Upper lobe of right lung (tissue), 1 donor: Measurements from ENCODE around the gene TMEM132E. TPM values are rescaled to one million over a fixed set of nuclear protein-coding genes. Genes with fewer than 3 reads are reported as not detected.

Source experiments
- ATAC-seq: fragments of 200-7000 bp; cut with Tn5 transposase; one replicate; pipeline ENCODE4 v1.9.1; 2020; ENCODE audit warnings: mild to moderate bottlenecking, moderate library complexity
- DNase-seq: peaks from one replicate; pipeline ENCODE4 v3.0.0-alpha.2; 2020
- H3K27ac ChIP-seq: fragments of 200-600 bp; one replicate; pipeline ENCODE4 v1.8.0; 2022
- H3K27me3 ChIP-seq: fragments of 200-600 bp; one replicate; pipeline ENCODE4 v1.8.0; 2022; ENCODE audit warnings: mild to moderate bottlenecking
- H3K36me3 ChIP-seq: fragments of 200-600 bp; one replicate; pipeline ENCODE4 v1.8.0; 2022
- H3K4me1 ChIP-seq: fragments of 200-600 bp; one replicate; pipeline ENCODE4 v1.8.0; 2022
- H3K4me3 ChIP-seq: fragments of 200-600 bp; one replicate; pipeline ENCODE4 v1.8.0; 2022; ENCODE audit warnings: mild to moderate bottlenecking
- H3K9me3 ChIP-seq: fragments of 200-600 bp; one replicate; pipeline ENCODE4 v1.8.0; 2022
- intact Hi-C: fragments of 100-400 bp; cut with DNase I; formaldehyde crosslinking; loops from one replicate; pipeline ENCODE4 v1.11.0; 2022
- total RNA-seq: library from RNA; stranded (reverse); fragmentation: NEBNext Ultra II Directional; extraction: Animal tissue kit (Norgen Biotek cat#: 25700); gene quantifications from one replicate; pipeline ENCODE4 v1.2.1, GENCODE V29; 2021
- TF ChIP-seq, protein P1 (sequence below): fragments of 200-600 bp; IDR thresholded peaks from one replicate; pipeline ENCODE4 v1.8.0; 2022; ENCODE audit warnings: antibody characterized with exemption
- donor health status: DM: no; HTN: yes; CAD: no; lungs with severe emphysema.

TMEM132E gene
- total RNA-seq, 1 donor from 2014 or later = 0.23 TPM

DNA sequence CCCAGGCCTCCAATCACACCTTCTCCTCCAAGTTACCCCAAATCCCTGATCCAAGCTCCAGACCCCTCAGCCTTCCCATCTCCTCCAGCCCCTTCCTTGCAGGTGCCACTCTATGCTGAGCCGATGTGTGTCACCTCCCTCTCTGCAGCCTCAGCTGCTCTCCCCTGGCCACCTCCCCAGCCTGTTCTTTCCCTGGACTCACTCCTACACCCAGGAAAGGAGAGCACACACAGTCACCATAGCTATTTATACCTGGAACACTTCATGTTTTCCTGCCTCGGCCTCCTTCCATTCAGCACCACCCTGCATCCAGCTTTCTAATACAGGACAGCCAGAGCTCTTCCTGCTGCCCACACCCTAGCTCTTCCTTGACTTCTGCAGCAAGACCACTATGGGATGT, 12.5 kb upstream of the TMEM132E start:
- Histone ChIP-seq H3K9me3 (no peaks in the 10 kb centered on the region), H3K27me3 (peaks cover 54% of the 10 kb centered on the region), H3K4me1 (no peaks in the 10 kb centered on the region), H3K27ac (no peak overlapping the region), H3K36me3 (no peaks in the 10 kb centered on the region), H3K4me3 (no peak overlapping the region)
- intact Hi-C loops = no loop called here
- ATAC-seq (no peak), DNase-seq (no peak)
- TF ChIP-seq, protein P1, sequence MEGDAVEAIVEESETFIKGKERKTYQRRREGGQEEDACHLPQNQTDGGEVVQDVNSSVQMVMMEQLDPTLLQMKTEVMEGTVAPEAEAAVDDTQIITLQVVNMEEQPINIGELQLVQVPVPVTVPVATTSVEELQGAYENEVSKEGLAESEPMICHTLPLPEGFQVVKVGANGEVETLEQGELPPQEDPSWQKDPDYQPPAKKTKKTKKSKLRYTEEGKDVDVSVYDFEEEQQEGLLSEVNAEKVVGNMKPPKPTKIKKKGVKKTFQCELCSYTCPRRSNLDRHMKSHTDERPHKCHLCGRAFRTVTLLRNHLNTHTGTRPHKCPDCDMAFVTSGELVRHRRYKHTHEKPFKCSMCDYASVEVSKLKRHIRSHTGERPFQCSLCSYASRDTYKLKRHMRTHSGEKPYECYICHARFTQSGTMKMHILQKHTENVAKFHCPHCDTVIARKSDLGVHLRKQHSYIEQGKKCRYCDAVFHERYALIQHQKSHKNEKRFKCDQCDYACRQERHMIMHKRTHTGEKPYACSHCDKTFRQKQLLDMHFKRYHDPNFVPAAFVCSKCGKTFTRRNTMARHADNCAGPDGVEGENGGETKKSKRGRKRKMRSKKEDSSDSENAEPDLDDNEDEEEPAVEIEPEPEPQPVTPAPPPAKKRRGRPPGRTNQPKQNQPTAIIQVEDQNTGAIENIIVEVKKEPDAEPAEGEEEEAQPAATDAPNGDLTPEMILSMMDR = no peak

DNA sequence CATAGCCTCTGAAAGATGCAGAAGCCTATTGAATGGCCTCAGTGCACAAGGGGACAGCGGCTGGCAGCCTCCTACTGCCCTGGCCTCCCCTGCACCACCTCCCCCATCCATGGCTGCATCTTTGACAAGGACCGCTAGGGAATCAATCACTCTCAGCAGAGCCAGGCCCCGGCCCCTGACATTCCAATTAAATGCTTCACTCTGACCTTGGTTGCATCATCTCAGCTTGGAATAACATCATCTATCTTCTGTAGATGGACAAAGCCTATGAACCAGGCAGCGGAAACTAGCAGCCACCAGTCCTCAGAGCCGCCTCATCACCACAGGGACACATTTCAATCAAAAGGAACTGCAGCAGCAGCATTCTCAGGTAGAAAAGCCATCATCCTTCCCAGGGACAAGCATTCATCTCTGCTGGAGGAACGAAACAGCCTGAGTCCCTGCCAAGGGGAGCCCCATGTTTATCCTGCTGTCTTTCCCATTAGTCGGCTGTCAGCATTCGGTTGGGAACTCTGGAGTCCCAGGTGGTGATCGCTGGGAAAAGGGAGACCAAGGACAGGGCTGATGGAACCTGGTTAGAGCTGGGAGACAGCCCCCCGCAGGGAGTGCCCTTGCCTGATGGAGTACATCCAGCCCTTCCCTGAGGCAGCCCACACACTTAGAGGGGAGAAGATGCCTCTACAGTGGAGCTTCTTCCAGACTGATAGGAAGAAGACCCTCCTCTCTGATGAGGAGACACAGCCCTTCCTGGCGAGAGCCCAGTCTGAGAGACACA, 11.5 kb upstream of the TMEM132E start:
- H3K27me3 ChIP-seq = peaks cover 52% of the 10 kb centered on the region
- intact Hi-C loops = no loop called here
- no peak overlapping the region for H3K4me3 ChIP-seq
- DNase-seq = no peak
- no peaks in the 10 kb centered on the region for H3K36me3 ChIP-seq
- H3K9me3 ChIP-seq = no peaks in the 10 kb centered on the region
- no peaks in the 10 kb centered on the region for H3K4me1 ChIP-seq
- TF ChIP-seq, protein P1 = no peak
- no peak overlapping the region for H3K27ac ChIP-seq
- no peak for ATAC-seq

DNA sequence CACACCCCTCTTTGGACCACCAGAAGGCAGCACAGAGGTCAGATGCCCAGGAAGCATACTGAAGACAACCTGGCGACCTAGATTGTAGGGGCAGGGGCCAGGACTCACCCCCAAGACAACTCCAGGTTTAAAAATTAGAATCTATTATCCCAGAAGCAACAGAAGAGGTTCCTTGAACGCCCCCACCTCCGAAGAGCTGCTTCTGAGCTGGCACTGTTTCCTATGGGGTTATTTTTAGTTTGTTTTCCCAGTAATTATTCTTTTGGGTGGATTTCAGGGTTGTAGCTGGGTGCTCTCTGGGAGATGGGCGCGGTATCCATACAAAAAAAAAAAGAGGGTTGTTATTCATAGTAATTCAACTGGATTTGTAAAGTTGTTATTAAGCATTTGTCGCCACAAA, 10.4 kb upstream of the TMEM132E start:
- no peak for DNase-seq
- no peak for ATAC-seq
- Histone ChIP-seq H3K27me3 (peaks cover 45% of the 10 kb centered on the region), H3K4me3 (no peak overlapping the region), H3K9me3 (no peaks in the 10 kb centered on the region), H3K27ac (no peak overlapping the region), H3K36me3 (no peaks in the 10 kb centered on the region), H3K4me1 (no peaks in the 10 kb centered on the region)
- TF ChIP-seq, protein P1 = no peak
- intact Hi-C loops = no loop called here

DNA sequence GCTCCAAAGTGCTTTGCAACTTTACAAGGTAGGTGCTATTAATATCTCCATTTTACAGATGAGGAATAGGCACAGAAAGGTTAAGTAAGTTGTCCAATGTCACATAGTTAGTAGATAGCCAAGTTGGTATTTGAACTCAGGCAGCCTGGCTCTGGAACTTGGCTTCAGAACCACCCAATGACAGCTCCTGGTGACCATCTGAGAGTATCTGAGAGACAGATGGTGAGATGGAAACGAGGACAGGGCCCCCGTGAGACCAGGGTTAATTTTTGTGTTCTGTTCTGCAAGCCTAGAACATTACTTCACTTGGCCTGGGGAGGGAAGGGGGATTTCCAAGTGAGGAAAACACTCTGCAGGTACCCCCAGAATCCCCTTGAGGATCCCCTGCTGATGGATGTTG, 9.8 kb upstream of the TMEM132E start:
- H3K36me3 ChIP-seq = no peaks in the 10 kb centered on the region
- ATAC-seq (no peak), DNase-seq (no peak)
- no peak overlapping the region for H3K27ac ChIP-seq
- H3K9me3 ChIP-seq = no peaks in the 10 kb centered on the region
- intact Hi-C loops = no loop called here
- H3K27me3 ChIP-seq = peaks cover 45% of the 10 kb centered on the region
- H3K4me1 ChIP-seq = no peaks in the 10 kb centered on the region
- no peak overlapping the region for H3K4me3 ChIP-seq
- TF ChIP-seq, protein P1 = no peak

DNA sequence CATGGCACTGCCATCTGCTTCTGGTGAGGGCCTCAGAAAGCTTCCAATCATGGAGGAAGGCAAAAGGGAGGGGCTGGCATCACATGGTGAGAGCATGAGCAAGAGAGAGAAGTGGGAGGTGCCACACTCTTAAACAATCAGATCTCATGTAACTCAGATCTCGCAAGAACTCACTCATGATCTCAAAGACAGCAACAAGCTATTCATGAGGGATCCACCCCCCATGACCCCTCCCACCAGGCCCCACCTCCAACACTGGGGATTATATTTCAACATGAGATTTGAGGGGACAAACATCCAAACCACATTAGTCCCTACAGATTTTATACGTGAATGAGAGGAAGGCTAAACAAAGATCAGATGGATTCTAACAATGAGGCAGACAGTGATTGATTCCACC, 8.9 kb upstream of the TMEM132E start:
- H3K36me3 ChIP-seq = no peaks in the 10 kb centered on the region
- ATAC-seq (no peak), DNase-seq (no peak)
- TF ChIP-seq, protein P1 = no peak
- intact Hi-C loops = no loop called here
- no peak overlapping the region for H3K4me3 ChIP-seq
- peaks cover 47% of the 10 kb centered on the region for H3K27me3 ChIP-seq
- no peaks in the 10 kb centered on the region for H3K9me3 ChIP-seq
- no peaks in the 10 kb centered on the region for H3K4me1 ChIP-seq
- H3K27ac ChIP-seq = no peak overlapping the region
